SH-SY5Y (cell line): ENCODE data around the gene NTN4.

ENCODE experiments used
- GATA2 ChIP-seq: IDR thresholded peaks from 2 replicates; pipeline ENCODE4 v1.6.1; 2011; ENCODE audit warnings: mild to moderate bottlenecking, low read depth, low read length
- GATA3 ChIP-seq: IDR thresholded peaks from 2 replicates; pipeline ENCODE4 v1.6.1; 2011; ENCODE audit warnings: low read depth, mild to moderate bottlenecking, low read length, moderate library complexity

- TF ChIP-seq GATA3 (no peak), GATA2 (no peak)
Observed at GRCh38 chr12:95693689-95694088, 96.9 kb downstream of the NTN4 start.
